OCI-LY7 (cell line): Measurements from ENCODE around the gene FAM174B. TPM values are rescaled to one million over a fixed set of nuclear protein-coding genes. Genes with fewer than 3 reads are reported as not detected.

Source experiments
- BruUV-seq: library from RNA; stranded (reverse); fragments of 400-500 nt; replicated peaks from 2 replicates; lab custom pipeline; 2021; lab: Mats Ljungman, UMichigan
- CTCF ChIA-PET: fragments of 300-600 bp; sonication (Branson Sonifier 250); formaldehyde crosslinking; loops from one replicate; lab custom pipeline; 2022; ENCODE audit warnings: antibody characterized with exemption; ENCODE audit not compliant: unreplicated experiment; lab: Charles Lee
- POLR2A ChIA-PET: fragments of 300-600 bp; sonication (Branson Sonifier 250); formaldehyde crosslinking; loops from one replicate; lab custom pipeline; 2022; ENCODE audit warnings: antibody characterized with exemption; lab: Charles Lee
- DNase-seq: peaks from one replicate; pipeline ENCODE4 v3.0.0-alpha.2; 2015; ENCODE audit warnings: low spot score
- H2AFZ ChIP-seq: fragments of 200-600 bp; sonication (generic), shearing (Covaris generic); 2 replicates; pipeline ENCODE4 v1.6.1; 2014; ENCODE audit warnings: mild to moderate bottlenecking, antibody characterized with exemption, low read length, moderate library complexity
- H3K27ac ChIP-seq: fragments of 200-600 bp; sonication (generic); 2 replicates; pipeline ENCODE4 v1.5.1; 2014; ENCODE audit warnings: mixed run types, low read depth, mild to moderate bottlenecking, moderate library complexity, low read length, inconsistent platforms; ENCODE audit not compliant: poor library complexity, severe bottlenecking
- H3K36me3 ChIP-seq: fragments of 200-600 bp; sonication (generic); 2 replicates; pipeline ENCODE4 v1.6.1; 2014; ENCODE audit warnings: mild to moderate bottlenecking, antibody characterized with exemption, low read length, moderate library complexity, mixed read lengths; ENCODE audit not compliant: insufficient read depth
- H3K4me1 ChIP-seq: fragments of 200-600 bp; sonication (generic); 2 replicates; pipeline ENCODE4 v1.5.1; 2014; ENCODE audit warnings: mild to moderate bottlenecking, low read length; ENCODE audit not compliant: insufficient read depth, poor library complexity, severe bottlenecking
- H3K4me2 ChIP-seq: fragments of 200-600 bp; sonication (generic); 2 replicates; pipeline ENCODE4 v1.6.1; 2014; ENCODE audit warnings: mild to moderate bottlenecking, low read length
- H3K4me3 ChIP-seq: fragments of 200-600 bp; sonication (generic); 2 replicates; pipeline ENCODE4 v1.5.1; 2014; ENCODE audit warnings: mild to moderate bottlenecking, low read depth, low read length; ENCODE audit not compliant: poor library complexity, severe bottlenecking
- H3K79me2 ChIP-seq: fragments of 200-600 bp; sonication (generic); 2 replicates; pipeline ENCODE4 v1.6.1; 2016; ENCODE audit warnings: low read depth, mild to moderate bottlenecking, low read length, moderate library complexity, mixed read lengths; ENCODE audit not compliant: insufficient read depth
- H3K9me2 ChIP-seq: fragments of 200-600 bp; sonication (generic); 2 replicates; pipeline ENCODE4 v1.6.1; 2016; ENCODE audit warnings: mild to moderate bottlenecking, low read length, mixed read lengths; ENCODE audit not compliant: insufficient read depth
- H3K9me3 ChIP-seq: fragments of 200-600 bp; sonication (generic); 2 replicates; pipeline ENCODE4 v1.6.1; 2014; ENCODE audit warnings: mild to moderate bottlenecking, mixed run types, low read length, mixed read lengths
- H4K20me1 ChIP-seq: fragments of 200-600 bp; sonication (generic); 2 replicates; pipeline ENCODE4 v1.6.1; 2014; ENCODE audit warnings: mild to moderate bottlenecking, antibody characterized with exemption, low read length, moderate library complexity, mixed read lengths; ENCODE audit not compliant: insufficient read depth
- CTCF ChIP-seq: fragments of 200-600 bp; sonication (generic); conservative IDR thresholded peaks from 2 replicates; pipeline ENCODE4 v1.5.1; 2014; ENCODE audit warnings: mild to moderate bottlenecking, antibody characterized with exemption, low read length, moderate library complexity, mixed read lengths
- EZH2phosphoT487 ChIP-seq: fragments of 200-600 bp; sonication (generic); IDR thresholded peaks from 2 replicates; pipeline ENCODE4 v1.6.1; 2018; ENCODE audit warnings: low read depth, borderline replicate concordance, mild to moderate bottlenecking, mixed run types, antibody characterized with exemption, low read length, moderate library complexity, mixed read lengths
- intact Hi-C: fragments of 100-400 bp; cut with micrococcal nuclease; formaldehyde crosslinking; loops from one replicate; pipeline ENCODE4 v1.10.0; 2022; ENCODE audit not compliant: unreplicated experiment
- total RNA-seq, 2 experiments: library from RNA; depleted of rRNA in 1 of 2; stranded (reverse); fragments of >200 nt in 1 of 2; shearing (Covaris generic) in 1 of 2; gene quantifications; 2 replicates each; pipeline ENCODE4 v1.2.3, GENCODE V29; 2014 to 2022

FAM174B gene
- total RNA-seq, 2 experiments from 2014 or later: 1.3 to 24.4 TPM

GRCh38 chr15:92650256-92650655 lies 5.3 kb downstream of the FAM174B start:
- no peaks in the 10 kb centered on the region for H4K20me1 ChIP-seq
- H3K36me3 ChIP-seq: no peaks in the 10 kb centered on the region
- CTCF ChIA-PET: no interaction called here
- no peak overlapping the region for H3K4me2 ChIP-seq
- H3K9me3 ChIP-seq: no peaks in the 10 kb centered on the region
- TF ChIP-seq EZH2phosphoT487 (no peak), CTCF (no peak)
- H2AFZ ChIP-seq: no peak overlapping the region
- no peaks in the 10 kb centered on the region for H3K4me1 ChIP-seq
- no peak overlapping the region for H3K4me3 ChIP-seq
- intact Hi-C loops: no loop called here
- no peaks in the 10 kb centered on the region for H3K79me2 ChIP-seq
- POLR2A ChIA-PET: no interaction called here
- H3K9me2 ChIP-seq: no peaks in the 10 kb centered on the region
- no peak for DNase-seq
- no peak overlapping the region for H3K27ac ChIP-seq
- no TSS peak for BruUV-seq

DNA sequence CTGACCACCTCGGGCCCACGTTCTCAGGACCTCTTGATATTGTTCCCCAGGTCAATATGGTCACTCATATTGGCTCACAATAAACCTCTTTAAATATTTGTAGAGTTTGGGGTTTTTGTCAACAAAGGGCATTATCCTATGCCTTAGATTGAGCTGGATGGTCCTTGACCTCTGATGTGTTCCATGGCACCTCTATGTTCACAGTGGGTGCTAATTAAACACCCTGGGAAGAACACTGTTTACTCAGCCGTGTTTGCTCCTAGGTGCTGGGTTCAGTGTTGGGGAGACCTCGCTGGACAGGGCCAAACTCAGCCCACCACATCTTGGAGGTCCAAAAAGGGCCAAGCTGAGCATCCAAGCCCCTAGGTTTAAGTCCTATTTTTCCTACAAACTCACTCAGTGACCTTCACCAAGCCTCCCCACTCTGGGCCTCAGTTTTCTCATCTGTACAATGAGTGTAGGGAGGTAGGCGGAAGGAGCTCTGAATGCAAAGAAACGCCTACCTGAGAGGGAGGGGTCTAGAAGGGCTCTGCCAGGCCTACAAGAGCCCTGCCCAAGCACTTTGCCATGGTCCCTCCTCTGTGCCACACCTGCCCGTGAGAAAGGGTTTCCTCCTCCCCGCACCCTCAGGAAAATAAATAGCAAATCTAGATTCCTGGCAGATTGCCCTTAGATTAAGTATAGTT lies 7.2 kb downstream of the FAM174B start:
- no peak overlapping the region for H3K4me2 ChIP-seq
- H4K20me1 ChIP-seq: no peaks in the 10 kb centered on the region
- no peaks in the 10 kb centered on the region for H3K9me2 ChIP-seq
- no peaks in the 10 kb centered on the region for H3K36me3 ChIP-seq
- no peak for DNase-seq
- H3K27ac ChIP-seq: no peak overlapping the region
- no TSS peak for BruUV-seq
- POLR2A ChIA-PET: no interaction called here
- no peak overlapping the region for H3K4me3 ChIP-seq
- no peaks in the 10 kb centered on the region for H3K79me2 ChIP-seq
- intact Hi-C loops: no loop called here
- no peak for TF ChIP-seq CTCF
- TF ChIP-seq EZH2phosphoT487: no peak
- H2AFZ ChIP-seq: no peak overlapping the region
- H3K9me3 ChIP-seq: no peaks in the 10 kb centered on the region
- no peaks in the 10 kb centered on the region for H3K4me1 ChIP-seq
- CTCF ChIA-PET: no interaction called here

DNA sequence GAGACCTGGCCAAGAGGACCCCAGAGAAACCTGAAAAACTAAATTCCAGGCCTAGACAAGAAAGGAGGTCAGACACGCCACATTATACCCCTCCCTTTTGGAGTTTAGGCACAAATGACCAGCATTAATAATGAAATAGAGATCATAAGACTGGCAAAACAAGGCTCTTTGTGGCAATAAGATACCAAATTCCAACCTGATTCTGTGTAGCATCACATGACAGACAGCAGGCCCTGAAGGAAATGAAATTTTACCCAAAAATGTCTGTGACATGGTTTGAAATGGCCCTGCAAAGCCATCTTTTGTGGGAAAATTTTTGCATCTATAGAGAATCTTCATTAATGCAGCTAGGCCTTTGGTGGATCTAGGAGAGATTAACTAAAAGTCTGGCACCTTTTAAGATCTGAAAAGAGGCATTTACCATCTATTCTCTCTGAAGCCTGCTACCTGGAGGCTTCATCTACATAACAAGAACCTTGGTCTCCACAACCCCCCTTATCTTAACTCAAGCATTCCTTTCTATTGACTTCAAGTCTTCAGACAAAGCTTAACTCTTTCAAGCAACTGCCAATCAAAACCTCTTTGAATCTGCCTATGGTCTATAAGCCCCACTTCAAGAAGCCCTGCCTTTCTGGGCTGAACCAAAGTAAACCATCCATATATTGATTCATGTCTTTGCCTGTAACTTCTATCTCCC lies 8.0 kb downstream of the FAM174B start:
- Histone ChIP-seq H3K4me3 (no peak overlapping the region), H3K36me3 (no peaks in the 10 kb centered on the region), H3K9me3 (no peaks in the 10 kb centered on the region), H4K20me1 (no peaks in the 10 kb centered on the region), H2AFZ (no peak overlapping the region), H3K4me2 (no peak overlapping the region), H3K79me2 (no peaks in the 10 kb centered on the region), H3K27ac (no peak overlapping the region), H3K4me1 (no peaks in the 10 kb centered on the region), H3K9me2 (no peaks in the 10 kb centered on the region)
- no peak for DNase-seq
- ChIA-PET CTCF (no interaction called here), POLR2A (no interaction called here)
- intact Hi-C loops: no loop called here
- TF ChIP-seq EZH2phosphoT487 (no peak), CTCF (no peak)
- BruUV-seq: no TSS peak
